Trophoblast cell (in vitro differentiated cells and primary cell): Measurements from ENCODE around the gene PXK.
"Not testable (repeated sequence)": the region's sequence is repeated elsewhere in the genome, so short reads cannot be mapped to it uniquely, and the experiment has no call there.

Experiments
- DNase-seq, 2 donors: peaks; one replicate each; pipeline ENCODE4 v3.0.0-alpha.2; 2016
- H2AFZ ChIP-seq: 2 replicates; pipeline ENCODE4 v1.6.1; 2013; ENCODE audit warnings: low read length, moderate library complexity, mild to moderate bottlenecking; ENCODE audit not compliant: insufficient read depth, poor library complexity
- H2AK5ac ChIP-seq: 2 replicates; pipeline ENCODE4 v1.6.1; 2013; ENCODE audit warnings: mild to moderate bottlenecking, low read length
- H2BK120ac ChIP-seq: 2 replicates; pipeline ENCODE4 v1.6.1; 2013; ENCODE audit warnings: low read length, mild to moderate bottlenecking, moderate library complexity; ENCODE audit not compliant: insufficient read depth, poor library complexity
- H2BK12ac ChIP-seq: 2 replicates; pipeline ENCODE4 v1.6.1; 2013; ENCODE audit warnings: mild to moderate bottlenecking, low read length, moderate library complexity
- H2BK5ac ChIP-seq: 2 replicates; pipeline ENCODE4 v1.6.1; 2013; ENCODE audit warnings: low read length, low read depth, moderate library complexity, mild to moderate bottlenecking; ENCODE audit not compliant: poor library complexity
- H3K14ac ChIP-seq: 2 replicates; pipeline ENCODE4 v1.6.1; 2013; ENCODE audit warnings: mild to moderate bottlenecking, low read length
- H3K18ac ChIP-seq: 2 replicates; pipeline ENCODE4 v1.6.1; 2013; ENCODE audit warnings: mild to moderate bottlenecking, low read length
- H3K23ac ChIP-seq: 2 replicates; pipeline ENCODE4 v1.6.1; 2013; ENCODE audit warnings: low read length
- H3K27ac ChIP-seq: 2 replicates; pipeline ENCODE4 v1.5.1; 2013; ENCODE audit warnings: low read depth, mild to moderate bottlenecking, inconsistent platforms, low read length, moderate library complexity
- H3K27me3 ChIP-seq: 2 replicates; pipeline ENCODE4 v1.6.1; 2013; ENCODE audit warnings: inconsistent platforms, mild to moderate bottlenecking, low read length, moderate library complexity; ENCODE audit not compliant: insufficient read depth
- H3K36me3 ChIP-seq, 2 experiments: 1 replicate in 1 of 2; 2 replicates in 1 of 2; pipeline ENCODE4 v1.6.1; 2013; ENCODE audit warnings: low read length in 2 of 2, mild to moderate bottlenecking in 2 of 2, moderate library complexity in 1 of 2; ENCODE audit not compliant: insufficient read depth in 2 of 2, control insufficient read depth in 1 of 2
- H3K4ac ChIP-seq: 2 replicates; pipeline ENCODE4 v1.6.1; 2013; ENCODE audit warnings: low read depth, mild to moderate bottlenecking, low read length, moderate library complexity
- H3K4me1 ChIP-seq, 2 experiments: 1 replicate in 1 of 2; 2 replicates in 1 of 2; pipeline ENCODE4 v1.6.1; 2013; ENCODE audit warnings: low read length in 2 of 2, mild to moderate bottlenecking in 2 of 2, moderate library complexity in 1 of 2; ENCODE audit not compliant: insufficient read depth in 2 of 2, control insufficient read depth in 1 of 2
- H3K4me2 ChIP-seq: 2 replicates; pipeline ENCODE4 v1.6.1; 2013; ENCODE audit warnings: inconsistent platforms, mild to moderate bottlenecking, low read length, moderate library complexity
- H3K4me3 ChIP-seq: 2 replicates; pipeline ENCODE4 v1.5.1; 2013; ENCODE audit warnings: mild to moderate bottlenecking, low read depth, low read length, inconsistent platforms
- H3K79me1 ChIP-seq: one replicate; pipeline ENCODE4 v1.6.1; 2013; ENCODE audit warnings: low read length
- H3K79me2 ChIP-seq: 2 replicates; pipeline ENCODE4 v1.6.1; 2013; ENCODE audit warnings: low read length, mild to moderate bottlenecking; ENCODE audit not compliant: control insufficient read depth, insufficient read depth, poor library complexity
- H3K9ac ChIP-seq: 2 replicates; pipeline ENCODE4 v1.6.1; 2013; ENCODE audit warnings: mild to moderate bottlenecking, low read length
- H3K9me3 ChIP-seq: 2 replicates; pipeline ENCODE4 v1.6.1; 2013; ENCODE audit warnings: low read depth, mild to moderate bottlenecking, control low read depth, inconsistent platforms, low read length; ENCODE audit not compliant: insufficient read depth
- H4K12ac ChIP-seq: 2 replicates; pipeline ENCODE4 v1.6.1; 2013; ENCODE audit warnings: low read depth, mild to moderate bottlenecking, low read length, moderate library complexity
- H4K8ac ChIP-seq: 2 replicates; pipeline ENCODE4 v1.6.1; 2013; ENCODE audit warnings: low read depth, mild to moderate bottlenecking, low read length, moderate library complexity
- H4K91ac ChIP-seq: one replicate; pipeline ENCODE4 v1.6.1; 2013; ENCODE audit warnings: low read depth, mild to moderate bottlenecking, low read length, moderate library complexity
- WGBS: extraction: QIAGEN DNeasy Blood & Tissue Kit; methylation state at CpG from one replicate; pipeline ENCODE4 v1.1.7; 2013; ENCODE audit warnings: missing lambda C conversion rate; ENCODE audit not compliant: insufficient read length, insufficient coverage; ENCODE audit errors: extremely low coverage; 5-methylcytosine and 5-hydroxymethylcytosine counted together

PXK gene

GRCh38 chr3:58337190-58337589 is 4.5 kb downstream of the PXK start:
- H2AFZ ChIP-seq: no peak overlapping the region
- no peak overlapping the region for H2AK5ac ChIP-seq
- no peak overlapping the region for H3K18ac ChIP-seq
- DNase-seq: no peak
- H3K79me2 ChIP-seq: no peaks in the 10 kb centered on the region
- H2BK12ac ChIP-seq: no peak overlapping the region
- H4K8ac ChIP-seq: no peak overlapping the region
- H4K12ac ChIP-seq: no peak overlapping the region
- H2BK5ac ChIP-seq: no peak overlapping the region
- H3K9ac ChIP-seq: no peak overlapping the region
- no peak overlapping the region for H4K91ac ChIP-seq
- peaks cover 0 to 4% of the 10 kb centered on the region in 2 experiments for H3K4me1 ChIP-seq
- peaks cover 6% of the 10 kb centered on the region for H3K79me1 ChIP-seq
- no peak overlapping the region for H3K4me2 ChIP-seq
- H3K4me3 ChIP-seq: no peak overlapping the region
- H3K36me3 ChIP-seq: no peaks in the 10 kb centered on the region
- H3K4ac ChIP-seq: no peak overlapping the region
- H2BK120ac ChIP-seq: no peak overlapping the region
- no peak overlapping the region for H3K23ac ChIP-seq
- H3K27me3 ChIP-seq: no peaks in the 10 kb centered on the region
- no CpG with 5 or more reads among the region's 1 CpG for WGBS
- H3K14ac ChIP-seq: no peak overlapping the region
- no peaks in the 10 kb centered on the region for H3K9me3 ChIP-seq
- no peak overlapping the region for H3K27ac ChIP-seq

DNA sequence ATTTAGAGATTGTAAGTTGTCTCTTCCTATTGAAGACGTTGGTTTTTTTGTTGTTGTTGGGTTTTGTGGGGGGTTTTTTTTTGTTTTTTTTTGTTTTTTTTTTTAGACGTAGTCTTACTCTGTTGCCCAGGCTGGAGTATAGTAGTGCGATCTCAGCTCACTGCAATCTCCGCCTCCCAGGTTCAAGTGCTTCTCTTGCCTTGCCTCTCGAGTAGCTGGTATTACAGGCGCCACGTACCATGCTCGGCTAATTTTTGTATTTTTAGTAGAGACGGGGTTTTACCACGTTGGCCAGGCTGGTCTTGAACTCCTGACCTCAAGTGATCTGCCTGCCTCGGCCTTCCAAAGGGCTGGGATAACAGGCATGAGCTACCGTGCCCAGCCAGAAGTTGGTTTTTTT is 6.5 kb downstream of the PXK start:
- H4K91ac ChIP-seq, H3K4me2 ChIP-seq, H3K4me1 ChIP-seq, H4K8ac ChIP-seq, H3K4me3 ChIP-seq, H3K27ac ChIP-seq, H2BK5ac ChIP-seq, H3K23ac ChIP-seq, H3K4ac ChIP-seq, H2AK5ac ChIP-seq, H2BK12ac ChIP-seq, H2BK120ac ChIP-seq, H3K36me3 ChIP-seq, H3K79me2 ChIP-seq, H3K9ac ChIP-seq, H3K9me3 ChIP-seq, H4K12ac ChIP-seq, H3K79me1 ChIP-seq, H3K27me3 ChIP-seq, H2AFZ ChIP-seq, DNase-seq, H3K14ac ChIP-seq, H3K18ac ChIP-seq: not testable (repeated sequence)
- WGBS: 100% methylated on average over 1 of the region's 12 CpGs

DNA sequence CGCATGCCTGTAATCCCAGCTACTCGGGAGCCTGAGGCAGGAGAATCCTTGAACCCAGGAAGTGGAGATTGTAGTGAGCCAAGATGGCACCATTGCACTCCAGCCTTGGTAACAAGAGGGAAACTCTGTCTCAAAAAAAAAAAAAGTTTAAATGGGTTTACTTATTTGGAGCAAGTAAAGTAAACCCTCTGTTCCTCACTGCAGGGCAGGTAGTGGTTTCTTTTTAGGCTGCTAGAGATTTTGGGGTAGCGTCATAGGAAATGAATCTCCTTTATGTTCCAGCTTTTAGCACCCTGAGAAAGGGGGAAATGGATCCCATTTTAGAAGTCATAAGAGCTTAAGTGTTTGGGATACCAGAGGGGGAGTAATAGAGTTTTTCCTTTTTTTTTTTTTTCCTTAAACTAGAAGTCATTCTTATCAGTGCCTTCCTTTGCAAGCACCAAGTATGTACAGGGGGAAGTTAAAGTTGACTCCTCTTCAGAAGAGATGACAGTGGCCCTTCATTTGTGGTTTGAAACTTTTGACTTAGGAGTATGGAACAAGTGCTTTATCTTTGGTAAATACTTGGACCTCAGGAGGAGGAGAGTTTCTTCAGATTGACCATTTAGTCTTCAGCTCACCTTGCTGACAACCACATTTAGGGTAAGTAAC is 8.0 kb downstream of the PXK start:
- no peak overlapping the region for H4K8ac ChIP-seq
- no peak overlapping the region for H2AFZ ChIP-seq
- no peaks in the 10 kb centered on the region for H3K79me1 ChIP-seq
- H3K14ac ChIP-seq: no peak overlapping the region
- no peaks in the 10 kb centered on the region for H3K36me3 ChIP-seq
- H4K12ac ChIP-seq: no peak overlapping the region
- H3K18ac ChIP-seq: no peak overlapping the region
- no peak for DNase-seq
- no peaks in the 10 kb centered on the region for H3K79me2 ChIP-seq
- H2AK5ac ChIP-seq: no peak overlapping the region
- no peak overlapping the region for H3K4me3 ChIP-seq
- H3K27me3 ChIP-seq: no peaks in the 10 kb centered on the region
- no peak overlapping the region for H3K27ac ChIP-seq
- no peak overlapping the region for H2BK12ac ChIP-seq
- H3K9me3 ChIP-seq: no peaks in the 10 kb centered on the region
- no peaks in the 10 kb centered on the region for H3K4me1 ChIP-seq
- H3K4ac ChIP-seq: no peak overlapping the region
- no CpG with 5 or more reads among the region's 3 CpGs for WGBS
- no peak overlapping the region for H4K91ac ChIP-seq
- H3K23ac ChIP-seq: no peak overlapping the region
- H2BK5ac ChIP-seq: no peak overlapping the region
- no peak overlapping the region for H2BK120ac ChIP-seq
- no peak overlapping the region for H3K9ac ChIP-seq
- no peak overlapping the region for H3K4me2 ChIP-seq

- Histone ChIP-seq H3K4me2 (no peak overlapping the region), H2BK5ac (no peak overlapping the region), H4K8ac (no peak overlapping the region), H3K23ac (no peak overlapping the region), H3K4ac (no peak overlapping the region), H4K12ac (no peak overlapping the region), H2BK120ac (no peak overlapping the region), H3K79me1 (no peaks in the 10 kb centered on the region), H3K27me3 (no peaks in the 10 kb centered on the region), H3K4me1 (no peaks in the 10 kb centered on the region), H2AFZ (no peak overlapping the region), H3K27ac (no peak overlapping the region), H3K9ac (no peak overlapping the region), H3K79me2 (no peaks in the 10 kb centered on the region), H3K14ac (no peak overlapping the region), H2BK12ac (no peak overlapping the region), H2AK5ac (no peak overlapping the region), H3K9me3 (no peaks in the 10 kb centered on the region), H3K36me3 (no peaks in the 10 kb centered on the region), H4K91ac (no peak overlapping the region), H3K18ac (no peak overlapping the region), H3K4me3 (no peak overlapping the region)
- WGBS: no CpG with 5 or more reads among the region's 3 CpGs
- no peak for DNase-seq
Observed at GRCh38 chr3:58341376-58341775, 8.7 kb downstream of the PXK start.
